Thyroid gland (tissue), 4 donors: ENCODE measurements around the gene E2F4. TPM values are rescaled to one million over a fixed set of nuclear protein-coding genes. Genes with fewer than 3 reads are reported as not detected.

Experiments used
- DNase-seq, 2 donors: peaks; one replicate each; pipeline ENCODE4 v3.0.0-alpha.2; 2019
- H3K27ac ChIP-seq, 3 donors: fragments of 200-600 bp; sonication (generic); 1 replicate in 2 of 3; 2 replicates in 1 of 3; pipeline ENCODE4 v1.5.1; 2016 to 2019; ENCODE audit warnings: mild to moderate bottlenecking in 1 of 3, moderate library complexity in 1 of 3
- H3K27me3 ChIP-seq: fragments of 200-600 bp; sonication (generic); one replicate; pipeline ENCODE4 v1.5.1; 2019
- H3K36me3 ChIP-seq, 2 donors: fragments of 200-600 bp; sonication (generic); one replicate each; pipeline ENCODE4 v1.5.1; 2016 to 2019
- H3K4me1 ChIP-seq, 2 donors: fragments of 200-600 bp; sonication (generic); one replicate each; pipeline ENCODE4 v1.5.1; 2017 to 2019
- H3K4me3 ChIP-seq, 3 donors: fragments of 200-600 bp; sonication (generic); replicated peaks in 1 of 3; 1 replicate in 2 of 3; 2 replicates in 1 of 3; pipeline ENCODE4 v1.5.1; 2016; ENCODE audit warnings: mild to moderate bottlenecking in 1 of 3
- H3K9me3 ChIP-seq: fragments of 200-600 bp; sonication (generic); one replicate; pipeline ENCODE4 v1.5.1; 2017
- CTCF ChIP-seq, 6 experiments: fragments of 200-600 bp in 3 of 6; fragments of 450-650 bp in 3 of 6; sonication (generic) in 3 of 6; IDR thresholded peaks; one replicate each; pipeline ENCODE4 v1.5.1; 2016 to 2019; ENCODE audit warnings: antibody characterized with exemption in 6 of 6, mild to moderate bottlenecking in 2 of 6, inconsistent platforms in 1 of 6, moderate library complexity in 1 of 6
- POLR2A ChIP-seq, 2 donors: fragments of 450-650 bp; IDR thresholded peaks; one replicate each; pipeline ENCODE4 v1.6.1; 2017; ENCODE audit warnings: antibody characterized with exemption in 2 of 2, mild to moderate bottlenecking in 2 of 2, moderate library complexity in 1 of 2
- WGBS, 2 donors: methylation state at CpG; one replicate each; pipeline ENCODE4 v1.1.5; 2017; 5-methylcytosine and 5-hydroxymethylcytosine counted together
- intact Hi-C: fragments of 100-400 bp; cut with DNase I; formaldehyde crosslinking; loops from one replicate; pipeline ENCODE4 v1.15.1; 2023
- total RNA-seq, 4 donors: library from RNA; depleted of rRNA; stranded (reverse); fragments of >200 nt; gene quantifications; one replicate each; pipeline ENCODE4 v1.2.3, GENCODE V29; 2016

The E2F4 gene
- total RNA-seq, 4 donors from 2014 or later, result 77.6 to 117 (median 89.1) TPM

DNA sequence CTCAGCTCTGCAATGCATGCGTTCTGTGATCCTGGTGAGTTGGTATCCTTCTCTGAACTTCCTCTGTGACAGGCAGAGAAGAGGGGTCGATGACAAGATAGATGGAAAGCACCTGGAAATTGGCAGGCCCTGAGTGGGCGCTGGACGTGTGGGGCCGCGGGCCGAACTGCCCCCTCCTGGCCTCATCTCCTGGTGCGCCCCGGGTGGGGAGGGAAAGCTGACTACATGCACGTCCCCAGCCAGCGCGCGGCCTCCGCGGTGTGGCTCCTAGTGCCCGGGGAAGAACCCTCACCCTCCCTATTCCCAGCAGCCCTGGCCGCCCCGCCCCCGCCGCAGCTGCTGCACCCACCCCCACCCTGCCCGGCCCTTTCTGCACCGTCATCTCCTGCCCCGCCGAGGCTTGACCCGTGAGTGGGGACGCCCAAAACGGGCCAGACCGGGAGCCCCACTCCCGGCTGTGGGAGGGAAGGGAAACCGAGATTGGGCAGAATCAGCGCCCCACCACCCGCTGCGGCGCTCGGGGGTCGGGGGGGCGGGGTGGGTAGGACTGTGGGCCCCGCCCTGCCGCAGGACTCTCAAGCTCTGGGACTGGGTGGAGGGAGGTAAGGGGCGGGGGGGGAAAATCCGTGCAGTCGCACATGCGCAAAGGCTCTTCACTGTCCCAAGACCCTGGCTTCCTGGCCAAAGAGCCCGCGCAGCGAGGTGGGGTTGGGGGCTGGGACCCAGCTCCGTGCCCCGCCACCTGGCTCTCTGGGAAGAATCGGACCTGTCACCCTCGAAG, 21.6 kb upstream of the E2F4 start, which contains the start of gene NOL3:
TSS of gene NOL3 (plus strand) at position 371 of the 781 bp plus-strand sequence.
- H3K4me1 ChIP-seq, result peaks cover 31 to 43% of the 10 kb centered on the region in 2 donors

DNA sequence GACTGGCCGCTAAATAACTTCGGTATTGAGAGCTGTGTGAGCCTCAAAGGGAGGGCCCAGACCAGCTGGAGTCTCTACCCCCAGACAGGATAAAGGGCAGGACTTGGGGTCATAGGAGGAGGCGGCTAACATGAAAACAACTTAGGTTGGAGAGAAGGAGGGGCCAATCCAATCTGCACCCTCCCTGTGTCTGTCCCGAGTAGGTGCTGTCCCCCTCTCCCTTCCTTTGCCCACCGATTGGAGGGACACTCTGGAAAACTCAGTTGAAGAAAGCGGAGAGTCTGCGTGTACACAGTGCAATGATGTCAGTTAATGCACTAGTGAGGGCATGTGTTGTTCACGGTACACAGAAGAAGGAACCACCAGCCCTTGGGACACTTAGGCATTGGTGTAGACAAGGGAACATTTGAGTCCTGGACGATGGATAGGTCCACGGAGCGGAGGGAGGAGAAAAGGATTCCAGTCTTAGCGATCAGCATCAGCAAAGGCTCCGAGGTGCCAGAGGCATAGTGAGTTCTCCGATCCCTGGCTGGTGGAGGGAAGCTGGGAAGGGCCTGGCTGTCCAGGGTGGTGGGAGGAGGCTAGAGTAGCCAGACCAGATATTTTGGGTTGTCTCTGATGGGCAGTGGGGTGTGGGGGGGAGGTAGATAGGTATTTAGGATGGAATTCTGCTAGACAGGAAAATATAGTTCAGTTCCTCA, 20.9 kb upstream of the E2F4 start:
- intact Hi-C loops, result no loop called here
- Histone ChIP-seq H3K36me3 (no peaks in the 10 kb centered on the region), H3K4me3 (peak overlapping the region in 1 of 3 donors; percentile 48), H3K27me3 (no peaks in the 10 kb centered on the region), H3K4me1 (peaks cover 28 to 41% of the 10 kb centered on the region in 2 donors), H3K9me3 (no peaks in the 10 kb centered on the region), H3K27ac (peak overlapping the region; percentile 76 to 97 (median 91))
- 50 to 59% methylated on average over 12 to 14 of the region's 14 CpGs for WGBS, 2 donors
- no peak for DNase-seq
- TF ChIP-seq CTCF (IDR thresholded peaks at IDR 0.05) (no peak), POLR2A (IDR thresholded peaks at IDR 0.05) (peak in 1 of 2 donors; percentile 0)

More for the DNA sequence above, 21.6 kb upstream of the E2F4 start, which contains the start of gene NOL3:
- Histone ChIP-seq H3K27me3 (no peaks in the 10 kb centered on the region), H3K9me3 (no peaks in the 10 kb centered on the region), H3K4me3 (peak within 1 kb of the TSS in 2 of 3 donors; percentile 32 to 48), H3K27ac (peak within 1 kb of the TSS; percentile 76 to 97 (median 91)), H3K36me3 (no peaks in the 10 kb centered on the region)
- TF ChIP-seq POLR2A (IDR thresholded peaks at IDR 0.05) (peak in 1 of 2 donors; percentile 59), CTCF (IDR thresholded peaks at IDR 0.05) (no peak)
- 0% methylated on average over 2 to 13 of the region's 50 CpGs for WGBS, 2 donors
- DNase-seq, result peak; percentile 88 to 89
- intact Hi-C loops, result no loop called here

DNA sequence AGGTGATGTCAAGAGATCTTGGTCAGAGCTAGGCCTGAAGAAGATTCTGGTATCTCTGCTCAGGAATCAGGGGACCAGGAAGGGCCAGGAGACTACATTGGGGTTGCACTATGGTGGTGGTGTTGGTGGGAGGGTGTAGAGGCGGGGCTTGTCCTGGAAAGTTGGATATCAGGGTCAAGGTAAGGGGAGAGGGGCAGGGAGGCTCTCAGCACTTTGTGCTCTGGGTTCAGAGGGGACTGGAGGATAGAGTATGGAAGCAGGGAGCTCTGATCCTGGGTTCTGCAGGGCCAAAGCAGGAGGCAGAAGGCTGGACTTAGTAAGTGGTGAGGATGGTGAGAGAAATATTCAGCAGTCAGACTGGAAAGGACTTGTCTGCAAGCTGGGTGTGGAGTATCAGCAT, 18.6 kb upstream of the E2F4 start:
- 86 to 88% methylated on average over 1 of the region's 1 CpG for WGBS, 2 donors
- peak overlapping the region in 1 of 3 donors; percentile 32 for H3K4me3 ChIP-seq
- H3K4me1 ChIP-seq, result peaks cover 34 to 48% of the 10 kb centered on the region in 2 donors
- intact Hi-C loops, result no loop called here
- no peak for DNase-seq
- no peaks in the 10 kb centered on the region for H3K27me3 ChIP-seq
- H3K27ac ChIP-seq, result peak overlapping the region; percentile 77 to 94 (median 92)
- H3K36me3 ChIP-seq, result no peaks in the 10 kb centered on the region
- TF ChIP-seq POLR2A (IDR thresholded peaks at IDR 0.05), result no peak
- TF ChIP-seq CTCF (IDR thresholded peaks at IDR 0.05), result no peak
- no peaks in the 10 kb centered on the region for H3K9me3 ChIP-seq

DNA sequence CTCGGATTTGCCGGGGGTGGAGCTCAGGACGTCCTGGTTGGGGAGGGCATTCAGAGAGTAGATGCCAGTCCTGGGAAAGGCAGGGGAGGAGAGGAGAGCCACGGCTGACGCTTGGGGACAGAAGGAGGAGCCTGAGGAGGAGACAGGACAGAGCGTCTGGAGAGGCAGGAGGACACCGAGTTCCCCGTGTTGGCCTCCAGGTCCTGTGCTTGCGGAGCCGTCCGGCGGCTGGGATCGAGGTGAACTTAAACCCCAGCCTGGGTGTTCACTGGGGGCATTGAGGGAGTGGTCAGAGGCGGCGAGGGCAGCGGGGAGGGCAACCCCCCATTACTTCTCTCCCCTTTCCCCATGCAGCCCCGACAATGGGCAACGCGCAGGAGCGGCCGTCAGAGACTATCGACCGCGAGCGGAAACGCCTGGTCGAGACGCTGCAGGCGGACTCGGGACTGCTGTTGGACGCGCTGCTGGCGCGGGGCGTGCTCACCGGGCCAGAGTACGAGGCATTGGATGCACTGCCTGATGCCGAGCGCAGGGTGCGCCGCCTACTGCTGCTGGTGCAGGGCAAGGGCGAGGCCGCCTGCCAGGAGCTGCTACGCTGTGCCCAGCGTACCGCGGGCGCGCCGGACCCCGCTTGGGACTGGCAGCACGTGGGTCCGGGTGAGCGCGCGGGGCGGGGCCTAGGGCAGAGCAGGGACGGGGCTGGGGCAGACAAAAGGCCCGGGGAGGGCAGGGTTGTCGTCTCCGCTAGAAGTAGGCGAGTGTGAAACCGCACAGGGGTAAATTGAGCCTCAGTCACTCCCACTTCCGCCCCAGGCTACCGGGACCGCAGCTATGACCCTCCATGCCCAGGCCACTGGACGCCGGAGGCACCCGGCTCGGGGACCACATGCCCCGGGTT, 17.9 kb upstream of the E2F4 start:
- WGBS, 2 donors, result 0 to 1% methylated on average over 16 of the region's 71 CpGs
- intact Hi-C loops, result no loop called here
- Histone ChIP-seq H3K27me3 (no peaks in the 10 kb centered on the region), H3K4me1 (peaks cover 39 to 55% of the 10 kb centered on the region in 2 donors), H3K36me3 (no peaks in the 10 kb centered on the region), H3K9me3 (no peaks in the 10 kb centered on the region), H3K27ac (peak overlapping the region; percentile 77 to 94 (median 92)), H3K4me3 (peak overlapping the region; percentile 8 to 32 (median 31))
- TF ChIP-seq POLR2A (IDR thresholded peaks at IDR 0.05) (peak; percentile 27 to 82), CTCF (IDR thresholded peaks at IDR 0.05) (peak in 2 of 6 experiments; percentile 38 to 44)
- DNase-seq, result peak; percentile 96 to 97
